ENCODE measurements around the gene ALAS1.

The ALAS1 gene

GRCh38 chr3:52198643-52199608 is 966 bp downstream of the ALAS1 start:
- DNase-seq (ENCODE audit: low read depth): no peak

DNA sequence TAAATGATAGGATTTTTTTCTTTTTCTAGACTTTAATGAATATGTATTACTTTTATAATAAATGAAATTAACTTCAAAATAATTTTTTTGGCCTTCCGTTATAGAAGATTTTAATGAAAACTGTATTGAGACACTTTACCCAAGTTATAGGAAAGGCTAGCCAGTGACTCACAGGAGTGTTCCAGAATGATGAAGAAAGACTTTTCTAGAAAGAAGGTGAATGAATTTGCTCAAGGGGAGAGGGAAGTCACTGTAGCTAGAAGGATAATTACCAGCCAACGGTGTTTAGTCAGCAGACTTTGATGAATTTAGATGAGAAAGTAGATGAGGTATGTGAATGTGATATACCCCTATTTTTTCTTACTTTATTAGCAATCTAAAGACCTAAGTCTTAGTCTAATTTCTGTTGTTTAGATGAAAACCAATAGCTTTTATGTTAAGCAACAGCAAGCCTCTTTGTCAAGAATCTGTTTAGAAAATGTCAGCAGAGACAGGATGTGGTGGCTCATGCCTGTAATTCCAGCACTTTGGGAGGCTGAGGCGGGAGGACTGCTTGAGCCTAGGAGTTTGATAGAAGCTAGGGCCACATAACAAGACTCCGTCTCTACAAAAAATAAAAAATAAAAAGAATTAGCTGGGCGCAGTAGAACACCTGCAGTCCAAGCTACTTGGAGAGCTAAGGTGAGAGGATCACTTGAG is 3.2 kb downstream of the ALAS1 start:
- no peak for DNase-seq (ENCODE audit: low read depth)

GRCh38 chr3:52202384-52203077 is 4.6 kb downstream of the ALAS1 start:
- DNase-seq (ENCODE audit: low read depth): no peak

- DNase-seq (ENCODE audit: low read depth): no peak
These were observed 5.7 kb downstream of the ALAS1 start for GRCh38 chr3:52203701-52204100.

DNA sequence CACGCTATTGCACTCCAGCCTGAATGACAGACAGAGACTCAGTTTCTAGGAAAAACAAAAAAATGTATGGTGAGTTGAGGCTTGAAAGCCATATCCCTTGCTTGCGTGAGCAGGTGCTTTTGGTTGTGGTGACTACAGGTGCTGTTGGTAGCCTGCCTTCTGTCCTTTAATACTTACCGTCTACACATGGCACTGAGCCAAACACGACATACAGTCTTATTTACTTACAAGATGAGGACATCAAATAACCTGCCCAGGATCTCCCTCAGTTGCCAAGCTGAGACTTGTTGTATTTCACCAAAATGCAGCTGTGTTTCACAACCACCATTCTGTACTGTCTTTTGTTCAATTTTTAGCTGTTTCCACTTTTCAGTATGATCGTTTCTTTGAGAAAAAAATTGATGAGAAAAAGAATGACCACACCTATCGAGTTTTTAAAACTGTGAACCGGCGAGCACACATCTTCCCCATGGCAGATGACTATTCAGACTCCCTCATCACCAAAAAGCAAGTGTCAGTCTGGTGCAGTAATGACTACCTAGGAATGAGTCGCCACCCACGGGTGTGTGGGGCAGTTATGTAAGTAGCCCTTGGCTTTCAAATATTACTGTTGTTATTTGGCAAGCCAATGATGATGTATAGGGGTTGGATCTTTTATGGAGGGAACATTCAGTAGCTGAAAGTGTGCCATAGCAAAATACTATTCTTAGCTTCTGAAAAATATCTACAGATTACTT is 6.5 kb downstream of the ALAS1 start:
- no peak for DNase-seq (ENCODE audit: low read depth)

GRCh38 chr3:52205727-52206372 is 7.9 kb downstream of the ALAS1 start:
- DNase-seq (ENCODE audit: low read depth): no peak

- DNase-seq (ENCODE audit: low read depth): no peak
These were observed 10.6 kb downstream of the ALAS1 start for GRCh38 chr3:52208556-52208955.

DNA sequence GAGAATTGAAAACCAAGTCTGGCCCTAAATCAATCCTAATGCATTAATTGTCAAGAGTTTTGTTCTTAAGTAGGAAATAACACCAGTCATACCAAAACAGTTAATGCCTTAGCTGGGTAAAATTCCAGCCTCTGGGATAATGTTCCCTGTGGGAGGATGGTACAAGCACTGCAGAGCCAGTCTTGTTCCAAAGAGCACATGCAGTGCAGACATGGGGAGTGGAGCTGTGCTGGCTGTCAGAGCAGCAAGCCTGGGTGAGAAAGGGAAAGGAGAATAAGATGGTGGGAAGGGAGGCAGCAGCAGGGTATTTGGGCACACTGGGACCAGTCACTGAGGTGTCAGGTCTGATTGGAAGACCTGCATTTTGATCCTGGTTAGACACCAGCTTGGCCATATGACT is 12.1 kb downstream of the ALAS1 start:
- no peak for DNase-seq (ENCODE audit: low read depth)

DNA sequence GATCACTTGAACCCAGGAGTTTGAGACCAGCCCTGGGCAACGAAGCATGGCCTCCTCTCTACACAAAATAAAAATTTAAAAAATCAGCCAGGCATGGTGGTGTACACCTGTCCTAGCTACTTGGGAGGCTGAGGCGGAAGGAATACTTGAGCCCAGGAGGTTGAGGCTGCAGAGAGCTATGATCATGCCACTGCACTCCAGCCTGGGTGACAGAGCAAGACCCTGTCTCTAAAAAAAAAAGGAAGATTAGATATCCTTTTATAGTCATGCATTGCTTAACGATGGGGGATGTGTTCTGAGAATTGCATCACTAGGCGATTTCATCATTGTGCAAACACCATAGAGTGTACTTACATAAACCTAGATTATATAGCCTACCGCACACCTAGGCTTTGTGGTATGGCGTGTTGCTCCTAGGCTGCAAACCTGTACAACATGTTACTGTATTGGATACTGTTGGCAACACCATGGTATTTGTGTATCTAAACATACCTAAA is 12.6 kb downstream of the ALAS1 start:
- no peak for DNase-seq (ENCODE audit: low read depth)

DNA sequence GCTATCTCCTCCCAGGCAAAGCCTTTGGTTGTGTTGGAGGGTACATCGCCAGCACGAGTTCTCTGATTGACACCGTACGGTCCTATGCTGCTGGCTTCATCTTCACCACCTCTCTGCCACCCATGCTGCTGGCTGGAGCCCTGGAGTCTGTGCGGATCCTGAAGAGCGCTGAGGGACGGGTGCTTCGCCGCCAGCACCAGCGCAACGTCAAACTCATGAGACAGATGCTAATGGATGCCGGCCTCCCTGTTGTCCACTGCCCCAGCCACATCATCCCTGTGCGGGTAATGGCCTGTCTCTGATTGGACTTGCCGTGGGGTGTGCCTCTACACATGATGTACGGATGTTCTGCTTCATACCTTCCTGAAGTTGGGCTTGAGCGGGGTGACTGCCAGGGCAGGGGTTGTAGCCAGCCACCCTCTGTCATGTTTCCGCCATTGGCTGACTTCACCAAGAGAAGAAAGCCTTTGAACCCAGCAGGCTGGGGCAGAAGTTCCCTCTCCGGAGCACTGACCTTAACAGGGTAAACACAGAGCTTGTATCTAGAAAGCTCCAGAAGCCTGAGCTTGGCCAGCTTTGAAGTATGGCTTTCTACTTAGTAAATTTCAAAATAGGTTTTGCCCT is 13.4 kb downstream of the ALAS1 start:
- DNase-seq (ENCODE audit: low read depth): no peak

- no peak for DNase-seq (ENCODE audit: low read depth)
These were observed 15.0 kb downstream of the ALAS1 start for GRCh38 chr3:52213005-52213404.

- DNase-seq (ENCODE audit: low read depth): no peak
These were observed 15.9 kb downstream of the ALAS1 start for GRCh38 chr3:52213901-52214300.

DNA sequence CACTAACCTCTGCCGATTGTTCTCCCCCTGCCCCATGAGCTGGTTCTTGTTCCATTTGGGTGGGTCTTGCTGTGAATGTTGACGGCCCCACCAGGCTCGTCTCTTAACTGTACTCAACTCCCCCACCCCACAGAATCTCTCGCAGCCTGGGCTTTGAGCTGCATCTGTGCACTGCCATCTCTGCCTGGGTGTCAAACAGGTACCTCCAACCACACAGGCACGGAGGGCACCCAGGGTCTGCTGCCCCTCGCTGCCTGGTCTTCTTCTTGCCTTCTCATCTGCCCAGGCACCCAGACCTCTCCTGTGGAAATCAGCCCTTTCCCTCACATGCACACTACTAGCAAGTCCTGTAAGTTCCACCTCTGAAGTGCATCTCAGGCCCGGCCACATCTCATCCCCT is 17.4 kb downstream of the ALAS1 start:
- DNase-seq (ENCODE audit: low read depth): no peak

GRCh38 chr3:52216585-52217408 is 18.8 kb downstream of the ALAS1 start:
- DNase-seq (ENCODE audit: low read depth): peak; percentile 63

- no peak for DNase-seq (ENCODE audit: low read depth)
These were observed 19.4 kb downstream of the ALAS1 start for GRCh38 chr3:52217409-52217805.

GRCh38 chr3:52218026-52218425 is 20.1 kb downstream of the ALAS1 start:
- no peak for DNase-seq (ENCODE audit: low read depth)

DNA sequence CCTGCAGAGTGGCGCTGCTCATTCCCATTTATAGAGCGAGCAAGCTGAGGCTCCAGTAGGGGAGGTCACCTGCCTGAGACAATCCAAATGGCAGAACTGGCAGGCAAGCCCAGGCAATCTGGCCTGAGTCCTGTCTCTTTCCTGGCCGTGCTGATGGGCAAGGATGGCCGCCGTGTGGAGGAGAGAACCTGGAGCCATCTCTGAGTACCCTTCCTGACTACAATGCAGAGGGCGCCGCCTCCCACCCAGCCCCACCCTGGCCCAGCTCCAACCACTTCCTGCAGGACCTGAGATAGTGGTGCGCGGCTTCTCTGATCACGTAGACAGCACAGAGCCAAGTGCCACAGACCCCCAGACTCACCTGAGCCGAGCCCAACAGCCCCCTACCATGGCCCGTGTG is 20.5 kb downstream of the ALAS1 start:
- DNase-seq (ENCODE audit: low read depth): no peak

- no peak for DNase-seq (ENCODE audit: low read depth)
These were observed 21.1 kb downstream of the ALAS1 start for GRCh38 chr3:52218937-52219650.

- peak; percentile 49 for DNase-seq (ENCODE audit: low read depth)
These were observed 22.5 kb downstream of the ALAS1 start for GRCh38 chr3:52220380-52221026.

Measured in fibroblast of the conjunctiva (primary cell).